Measurements from ENCODE around the gene EFR3B. TPM values are rescaled to one million over a fixed set of nuclear protein-coding genes. Genes with fewer than 3 reads are reported as not detected.

The EFR3B gene
- total RNA-seq, 1 experiment from 2014 or later, result 7.0 TPM

DNA sequence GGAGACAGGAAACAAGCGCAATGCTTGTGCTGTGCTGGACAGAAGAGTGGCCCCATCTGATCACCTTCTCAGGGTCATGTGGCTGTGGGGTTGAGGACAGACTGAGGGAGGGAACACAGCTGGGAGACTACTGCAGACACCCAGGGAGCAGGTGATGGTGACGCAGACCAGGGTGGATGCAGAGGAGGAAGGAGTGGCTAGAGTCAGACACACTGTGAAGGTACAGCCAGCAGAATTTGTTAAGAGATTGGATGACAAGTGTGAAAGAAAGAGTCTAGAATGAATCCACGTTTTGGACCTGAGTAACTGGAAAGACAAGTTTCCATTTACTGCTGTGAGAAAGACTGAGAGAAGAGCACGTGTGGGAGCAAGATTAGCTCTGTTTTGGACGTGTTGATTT lies 142.4 kb downstream of the EFR3B start:
- no peak overlapping the region for H4K5ac ChIP-seq (ENCODE audit: insufficient read length, low read depth, low read length)
- H3K4me1 Mint-ChIP-seq, result no peaks in the 10 kb centered on the region; a peak in 1 of 4 replicates
- no peak overlapping the region for H3K4me2 ChIP-seq (ENCODE audit: insufficient read depth, insufficient read length, low read length)
- no peak overlapping the region for H2BK12ac ChIP-seq (ENCODE audit: insufficient read length, low read depth, low read length)
- H3K23me2 ChIP-seq (ENCODE audit: insufficient read length, low read depth, low read length, poor library complexity, severe bottlenecking), result no peaks in the 10 kb centered on the region
- no peaks in the 10 kb centered on the region for H3K9me3 ChIP-seq (ENCODE audit: control insufficient read depth, low read depth, low read length)
- H3K9ac ChIP-seq (ENCODE audit: extremely low read depth, insufficient read length, low read length), result no peak overlapping the region
- no peak overlapping the region for H3K56ac ChIP-seq (ENCODE audit: insufficient read length, low read depth, low read length)
- H3K18ac ChIP-seq (ENCODE audit: insufficient read length, low read depth, low read length), result no peak overlapping the region
- no peak overlapping the region for H2BK20ac ChIP-seq (ENCODE audit: low read depth, low read length, poor library complexity, severe bottlenecking)
- H2AK5ac ChIP-seq (ENCODE audit: insufficient read length, low read length), result no peak overlapping the region
- no peak overlapping the region for H3K14ac ChIP-seq (ENCODE audit: insufficient read depth, low read length)
- no peak overlapping the region for H2BK15ac ChIP-seq (ENCODE audit: low read depth, low read length)
- H2BK120ac ChIP-seq (ENCODE audit: low read depth, low read length, poor library complexity, severe bottlenecking), result no peak overlapping the region
- WGBS (ENCODE audit: extremely low coverage, insufficient read length, low lambda C conversion rate), result no CpG with 5 or more reads among the region's 5 CpGs
- no peaks in the 10 kb centered on the region; a peak in 1 of 7 replicates for H3K36me3 Mint-ChIP-seq (ENCODE audit: insufficient read depth in 1 of 3, low read depth in 3 of 3)
- no peak overlapping the region for H3K27ac ChIP-seq (ENCODE audit: insufficient read length, low read depth, low read length)
- no peaks in the 10 kb centered on the region for H3K27me3 ChIP-seq (ENCODE audit: insufficient read depth, low read length)
- H3K23ac ChIP-seq (ENCODE audit: insufficient read length, low read depth, low read length), result no peak overlapping the region
- no peaks in the 10 kb centered on the region for H4K20me1 ChIP-seq (ENCODE audit: control insufficient read depth, insufficient read depth, insufficient read length)
- H3T11ph ChIP-seq (ENCODE audit: low read length), result no peak overlapping the region
- TF ChIP-seq, protein P1, sequence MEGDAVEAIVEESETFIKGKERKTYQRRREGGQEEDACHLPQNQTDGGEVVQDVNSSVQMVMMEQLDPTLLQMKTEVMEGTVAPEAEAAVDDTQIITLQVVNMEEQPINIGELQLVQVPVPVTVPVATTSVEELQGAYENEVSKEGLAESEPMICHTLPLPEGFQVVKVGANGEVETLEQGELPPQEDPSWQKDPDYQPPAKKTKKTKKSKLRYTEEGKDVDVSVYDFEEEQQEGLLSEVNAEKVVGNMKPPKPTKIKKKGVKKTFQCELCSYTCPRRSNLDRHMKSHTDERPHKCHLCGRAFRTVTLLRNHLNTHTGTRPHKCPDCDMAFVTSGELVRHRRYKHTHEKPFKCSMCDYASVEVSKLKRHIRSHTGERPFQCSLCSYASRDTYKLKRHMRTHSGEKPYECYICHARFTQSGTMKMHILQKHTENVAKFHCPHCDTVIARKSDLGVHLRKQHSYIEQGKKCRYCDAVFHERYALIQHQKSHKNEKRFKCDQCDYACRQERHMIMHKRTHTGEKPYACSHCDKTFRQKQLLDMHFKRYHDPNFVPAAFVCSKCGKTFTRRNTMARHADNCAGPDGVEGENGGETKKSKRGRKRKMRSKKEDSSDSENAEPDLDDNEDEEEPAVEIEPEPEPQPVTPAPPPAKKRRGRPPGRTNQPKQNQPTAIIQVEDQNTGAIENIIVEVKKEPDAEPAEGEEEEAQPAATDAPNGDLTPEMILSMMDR (conservative IDR thresholded peaks at IDR 0.05), result no peak
- no peaks in the 10 kb centered on the region for H3K79me1 ChIP-seq (ENCODE audit: insufficient read depth, low read depth, low read length, poor library complexity, severe bottlenecking)
- no peak for DNase-seq
- H2AFZ ChIP-seq (ENCODE audit: low read length), result no peak overlapping the region
- no peak overlapping the region for H3K4me3 Mint-ChIP-seq
- peaks cover 10% of the 10 kb centered on the region for H3K27me3 Mint-ChIP-seq (ENCODE audit: low read depth)
- H3K79me2 ChIP-seq (ENCODE audit: insufficient read depth, low read length), result no peaks in the 10 kb centered on the region
- H4K8ac ChIP-seq (replicated peaks; ENCODE audit: insufficient read length, low read depth, low read length), result no peak overlapping the region
- H3K4me1 ChIP-seq (ENCODE audit: insufficient read depth, low read length), result no peaks in the 10 kb centered on the region
- H2BK5ac ChIP-seq (ENCODE audit: insufficient read length, low read length), result no peak overlapping the region
- no peak overlapping the region for H3K4ac ChIP-seq (ENCODE audit: low read depth, low read length)
- no peak overlapping the region for H3K27ac Mint-ChIP-seq
- H3K9me3 Mint-ChIP-seq, result no peaks in the 10 kb centered on the region
- no peak overlapping the region for H4K91ac ChIP-seq (ENCODE audit: insufficient read length, low read depth, low read length)
